ENCODE measurements around the gene PATL1.

Gene PATL1

DNA sequence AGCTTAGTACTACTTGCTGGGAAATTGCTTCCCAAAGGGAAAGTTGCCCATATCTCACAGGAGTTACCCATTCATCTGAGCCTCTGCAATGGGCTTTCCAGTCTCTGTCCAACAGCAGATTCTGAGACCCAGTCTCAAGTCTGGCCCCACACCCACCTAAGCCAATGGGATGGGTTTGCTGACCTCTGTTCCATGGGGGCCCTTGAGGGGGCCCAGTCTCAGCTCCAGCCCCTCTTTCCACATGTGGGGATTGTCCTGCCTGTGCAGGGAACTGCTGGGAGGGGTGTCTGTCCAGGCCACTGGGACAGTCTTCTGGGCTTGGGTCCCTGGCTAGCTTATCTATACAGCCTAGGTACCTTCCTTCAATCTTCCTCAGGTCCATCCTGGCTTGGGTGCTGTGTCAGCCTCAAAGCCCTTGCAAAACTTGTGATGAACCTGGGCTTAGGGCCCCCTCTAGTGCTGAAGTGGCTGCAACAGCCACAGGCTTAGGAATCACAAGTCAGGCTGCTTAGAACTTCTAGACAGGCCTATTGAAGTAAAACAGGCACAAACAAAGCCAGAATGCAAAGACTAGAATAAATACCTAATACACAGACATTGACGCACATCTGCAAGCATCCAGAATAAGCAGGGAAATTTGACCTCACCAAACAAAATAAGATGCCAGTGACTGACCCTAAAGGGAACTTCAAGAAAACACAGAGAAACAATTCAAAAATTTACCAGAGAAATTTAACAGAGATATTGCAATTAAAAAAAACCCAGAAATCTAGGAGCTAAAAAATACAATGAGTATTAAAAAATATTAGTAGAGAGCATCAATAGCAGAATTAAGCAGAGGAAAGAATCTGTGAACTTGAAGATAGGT, 11.7 kb upstream of the PATL1 start (continued):
- TF ChIP-seq TCF4 (CRISPR knock-in tag; IDR thresholded peaks at IDR 0.05; ENCODE audit: borderline replicate concordance): no peak

DNA sequence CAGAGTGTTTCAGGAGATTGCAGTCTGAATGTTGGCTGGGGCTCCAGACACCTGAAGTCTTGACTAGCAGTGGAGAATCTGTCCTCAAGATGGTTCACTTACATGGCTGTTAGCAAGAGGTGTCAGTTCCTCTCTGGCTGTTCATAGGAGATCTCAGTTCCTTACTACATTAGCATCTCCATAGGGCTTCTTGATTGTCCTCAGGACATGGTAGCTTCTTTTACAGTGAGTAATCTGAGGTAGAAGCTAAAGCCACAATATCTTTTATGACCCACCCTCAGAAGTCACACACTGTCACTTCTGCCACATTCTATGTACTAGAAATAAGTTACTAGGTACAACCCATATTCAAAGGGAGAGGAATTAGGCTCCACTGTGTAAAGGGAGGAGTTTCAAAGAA, 10.5 kb upstream of the PATL1 start:
- no peak for ATAC-seq
- TF ChIP-seq ESRRG (CRISPR knock-in tag; IDR thresholded peaks at IDR 0.05): no peak
- no peak for TF ChIP-seq ZNF8 (CRISPR knock-in tag; IDR thresholded peaks at IDR 0.05)
- no peak for TF ChIP-seq SNAI2 (CRISPR knock-in tag; IDR thresholded peaks at IDR 0.05)
- TF ChIP-seq, protein P1, sequence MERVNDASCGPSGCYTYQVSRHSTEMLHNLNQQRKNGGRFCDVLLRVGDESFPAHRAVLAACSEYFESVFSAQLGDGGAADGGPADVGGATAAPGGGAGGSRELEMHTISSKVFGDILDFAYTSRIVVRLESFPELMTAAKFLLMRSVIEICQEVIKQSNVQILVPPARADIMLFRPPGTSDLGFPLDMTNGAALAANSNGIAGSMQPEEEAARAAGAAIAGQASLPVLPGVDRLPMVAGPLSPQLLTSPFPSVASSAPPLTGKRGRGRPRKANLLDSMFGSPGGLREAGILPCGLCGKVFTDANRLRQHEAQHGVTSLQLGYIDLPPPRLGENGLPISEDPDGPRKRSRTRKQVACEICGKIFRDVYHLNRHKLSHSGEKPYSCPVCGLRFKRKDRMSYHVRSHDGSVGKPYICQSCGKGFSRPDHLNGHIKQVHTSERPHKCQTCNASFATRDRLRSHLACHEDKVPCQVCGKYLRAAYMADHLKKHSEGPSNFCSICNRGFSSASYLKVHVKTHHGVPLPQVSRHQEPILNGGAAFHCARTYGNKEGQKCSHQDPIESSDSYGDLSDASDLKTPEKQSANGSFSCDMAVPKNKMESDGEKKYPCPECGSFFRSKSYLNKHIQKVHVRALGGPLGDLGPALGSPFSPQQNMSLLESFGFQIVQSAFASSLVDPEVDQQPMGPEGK (CRISPR knock-in tag; IDR thresholded peaks at IDR 0.05; ENCODE audit: borderline replicate concordance): no peak
- no peak for TF ChIP-seq ZFP30 (CRISPR knock-in tag; IDR thresholded peaks at IDR 0.05)
- TF ChIP-seq TOX (CRISPR knock-in tag; IDR thresholded peaks at IDR 0.05; ENCODE audit: borderline replicate concordance): no peak
- no peak for TF ChIP-seq TCF4 (CRISPR knock-in tag; IDR thresholded peaks at IDR 0.05; ENCODE audit: borderline replicate concordance)
- TF ChIP-seq GLIS3 (CRISPR knock-in tag; IDR thresholded peaks at IDR 0.05): no peak
- TF ChIP-seq OSR1 (CRISPR knock-in tag; IDR thresholded peaks at IDR 0.05): no peak
- no peak for TF ChIP-seq RARB (CRISPR knock-in tag; IDR thresholded peaks at IDR 0.05)
- TF ChIP-seq ARNTL (CRISPR knock-in tag; IDR thresholded peaks at IDR 0.05; ENCODE audit: borderline replicate concordance, low read depth): no peak
- TF ChIP-seq, protein P2, sequence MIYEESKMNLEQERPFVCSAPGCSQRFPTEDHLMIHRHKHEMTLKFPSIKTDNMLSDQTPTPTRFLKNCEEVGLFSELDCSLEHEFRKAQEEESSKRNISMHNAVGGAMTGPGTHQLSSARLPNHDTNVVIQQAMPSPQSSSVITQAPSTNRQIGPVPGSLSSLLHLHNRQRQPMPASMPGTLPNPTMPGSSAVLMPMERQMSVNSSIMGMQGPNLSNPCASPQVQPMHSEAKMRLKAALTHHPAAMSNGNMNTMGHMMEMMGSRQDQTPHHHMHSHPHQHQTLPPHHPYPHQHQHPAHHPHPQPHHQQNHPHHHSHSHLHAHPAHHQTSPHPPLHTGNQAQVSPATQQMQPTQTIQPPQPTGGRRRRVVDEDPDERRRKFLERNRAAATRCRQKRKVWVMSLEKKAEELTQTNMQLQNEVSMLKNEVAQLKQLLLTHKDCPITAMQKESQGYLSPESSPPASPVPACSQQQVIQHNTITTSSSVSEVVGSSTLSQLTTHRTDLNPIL (CRISPR knock-in tag; IDR thresholded peaks at IDR 0.05; ENCODE audit: low read depth): no peak
- no peak for TF ChIP-seq ISL1 (CRISPR knock-in tag; IDR thresholded peaks at IDR 0.05)
- TF ChIP-seq ZFP3 (CRISPR knock-in tag; IDR thresholded peaks at IDR 0.05): no peak
- TF ChIP-seq PPARA (CRISPR knock-in tag; IDR thresholded peaks at IDR 0.05; ENCODE audit: borderline replicate concordance): no peak
- no peak for TF ChIP-seq BACH2 (CRISPR knock-in tag; IDR thresholded peaks at IDR 0.05; ENCODE audit: borderline replicate concordance)
- TF ChIP-seq ZC3H10 (CRISPR knock-in tag; IDR thresholded peaks at IDR 0.05): no peak
- TF ChIP-seq, protein P3, sequence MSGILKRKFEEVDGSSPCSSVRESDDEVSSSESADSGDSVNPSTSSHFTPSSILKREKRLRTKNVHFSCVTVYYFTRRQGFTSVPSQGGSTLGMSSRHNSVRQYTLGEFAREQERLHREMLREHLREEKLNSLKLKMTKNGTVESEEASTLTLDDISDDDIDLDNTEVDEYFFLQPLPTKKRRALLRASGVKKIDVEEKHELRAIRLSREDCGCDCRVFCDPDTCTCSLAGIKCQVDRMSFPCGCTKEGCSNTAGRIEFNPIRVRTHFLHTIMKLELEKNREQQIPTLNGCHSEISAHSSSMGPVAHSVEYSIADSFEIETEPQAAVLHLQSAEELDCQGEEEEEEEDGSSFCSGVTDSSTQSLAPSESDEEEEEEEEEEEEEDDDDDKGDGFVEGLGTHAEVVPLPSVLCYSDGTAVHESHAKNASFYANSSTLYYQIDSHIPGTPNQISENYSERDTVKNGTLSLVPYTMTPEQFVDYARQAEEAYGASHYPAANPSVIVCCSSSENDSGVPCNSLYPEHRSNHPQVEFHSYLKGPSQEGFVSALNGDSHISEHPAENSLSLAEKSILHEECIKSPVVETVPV (CRISPR knock-in tag; IDR thresholded peaks at IDR 0.05): no peak
- no peak for TF ChIP-seq CSDC2 (CRISPR knock-in tag; IDR thresholded peaks at IDR 0.05)

DNA sequence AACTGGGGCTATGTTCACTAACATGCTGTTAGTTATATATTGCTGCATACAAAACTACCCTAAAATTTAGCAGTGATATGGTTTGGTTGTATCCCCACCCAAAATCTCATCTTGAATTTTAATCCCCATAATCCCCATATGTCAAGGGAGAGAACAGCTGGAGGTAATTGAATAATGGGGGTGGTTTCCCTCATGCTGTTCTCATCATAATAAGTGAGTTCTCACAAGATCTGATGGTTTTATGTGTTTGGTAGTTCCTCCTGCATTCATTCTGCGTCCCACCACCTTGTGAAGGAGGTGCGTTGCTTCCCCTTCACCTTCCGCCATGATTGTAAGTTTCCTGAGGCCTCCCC, 10.0 kb upstream of the PATL1 start:
- ATAC-seq: no peak
- TF ChIP-seq GLIS3 (CRISPR knock-in tag; IDR thresholded peaks at IDR 0.05) (no peak), BACH2 (CRISPR knock-in tag; IDR thresholded peaks at IDR 0.05; ENCODE audit: borderline replicate concordance) (no peak), ESRRG (CRISPR knock-in tag; IDR thresholded peaks at IDR 0.05) (no peak), ISL1 (CRISPR knock-in tag; IDR thresholded peaks at IDR 0.05) (no peak), CSDC2 (CRISPR knock-in tag; IDR thresholded peaks at IDR 0.05) (no peak)
- TF ChIP-seq, protein P4, sequence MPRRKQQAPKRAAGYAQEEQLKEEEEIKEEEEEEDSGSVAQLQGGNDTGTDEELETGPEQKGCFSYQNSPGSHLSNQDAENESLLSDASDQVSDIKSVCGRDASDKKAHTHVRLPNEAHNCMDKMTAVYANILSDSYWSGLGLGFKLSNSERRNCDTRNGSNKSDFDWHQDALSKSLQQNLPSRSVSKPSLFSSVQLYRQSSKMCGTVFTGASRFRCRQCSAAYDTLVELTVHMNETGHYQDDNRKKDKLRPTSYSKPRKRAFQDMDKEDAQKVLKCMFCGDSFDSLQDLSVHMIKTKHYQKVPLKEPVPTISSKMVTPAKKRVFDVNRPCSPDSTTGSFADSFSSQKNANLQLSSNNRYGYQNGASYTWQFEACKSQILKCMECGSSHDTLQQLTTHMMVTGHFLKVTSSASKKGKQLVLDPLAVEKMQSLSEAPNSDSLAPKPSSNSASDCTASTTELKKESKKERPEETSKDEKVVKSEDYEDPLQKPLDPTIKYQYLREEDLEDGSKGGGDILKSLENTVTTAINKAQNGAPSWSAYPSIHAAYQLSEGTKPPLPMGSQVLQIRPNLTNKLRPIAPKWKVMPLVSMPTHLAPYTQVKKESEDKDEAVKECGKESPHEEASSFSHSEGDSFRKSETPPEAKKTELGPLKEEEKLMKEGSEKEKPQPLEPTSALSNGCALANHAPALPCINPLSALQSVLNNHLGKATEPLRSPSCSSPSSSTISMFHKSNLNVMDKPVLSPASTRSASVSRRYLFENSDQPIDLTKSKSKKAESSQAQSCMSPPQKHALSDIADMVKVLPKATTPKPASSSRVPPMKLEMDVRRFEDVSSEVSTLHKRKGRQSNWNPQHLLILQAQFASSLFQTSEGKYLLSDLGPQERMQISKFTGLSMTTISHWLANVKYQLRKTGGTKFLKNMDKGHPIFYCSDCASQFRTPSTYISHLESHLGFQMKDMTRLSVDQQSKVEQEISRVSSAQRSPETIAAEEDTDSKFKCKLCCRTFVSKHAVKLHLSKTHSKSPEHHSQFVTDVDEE (CRISPR knock-in tag; IDR thresholded peaks at IDR 0.05): no peak
- TF ChIP-seq, protein P1 (CRISPR knock-in tag; IDR thresholded peaks at IDR 0.05; ENCODE audit: borderline replicate concordance): no peak
